HG03045 (cell line): Measurements from ENCODE around the gene GDPGP1.

Experiments
- ATAC-seq: cut with Tn5 transposase; IDR thresholded peaks from one replicate; pipeline ENCODE4 v1.9.1; 2021; ENCODE audit warnings: mild to moderate bottlenecking, moderate library complexity; ENCODE audit not compliant: unreplicated experiment

The GDPGP1 gene

GRCh38 chr15:90223441-90224165, 10.4 kb upstream of the GDPGP1 start:
- ATAC-seq, result no peak

GRCh38 chr15:90225047-90225446, 9.0 kb upstream of the GDPGP1 start:
- ATAC-seq, result no peak

DNA sequence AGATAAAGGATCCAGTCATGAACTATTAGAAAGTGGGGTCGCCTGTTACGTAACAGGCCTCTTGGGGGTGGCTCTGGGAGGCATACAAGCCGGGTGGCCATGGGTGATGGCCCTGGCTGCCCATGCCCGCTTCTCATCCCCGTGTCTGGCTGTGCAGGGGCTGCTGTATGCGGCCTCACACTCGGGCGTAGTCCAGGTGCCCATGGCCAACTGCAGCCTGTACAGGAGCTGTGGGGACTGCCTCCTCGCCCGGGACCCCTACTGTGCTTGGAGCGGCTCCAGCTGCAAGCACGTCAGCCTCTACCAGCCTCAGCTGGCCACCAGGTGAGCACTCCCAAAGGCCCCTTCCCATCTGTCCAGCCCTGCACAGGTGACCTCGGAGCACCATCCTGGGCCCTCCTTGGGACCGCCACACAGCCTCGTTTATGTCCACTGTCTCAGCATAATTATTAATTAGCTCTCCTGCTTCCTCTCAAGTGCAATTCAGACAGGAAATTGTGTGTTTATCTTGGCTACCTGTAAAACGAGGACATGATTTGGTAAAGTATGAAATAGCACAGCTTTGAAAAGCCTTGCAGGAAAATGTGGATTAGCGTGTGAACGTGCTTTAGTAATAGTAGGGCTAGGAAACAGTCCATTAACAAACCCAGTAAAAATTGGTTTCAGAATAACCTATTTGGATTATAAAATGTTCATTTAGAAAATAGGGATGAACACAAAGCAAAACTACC, 8.3 kb upstream of the GDPGP1 start:
- ATAC-seq, result no peak

- ATAC-seq, result no peak
Observed at GRCh38 chr15:90227336-90227735, 6.7 kb upstream of the GDPGP1 start.

GRCh38 chr15:90227816-90228772, 5.9 kb upstream of the GDPGP1 start:
- no peak for ATAC-seq

DNA sequence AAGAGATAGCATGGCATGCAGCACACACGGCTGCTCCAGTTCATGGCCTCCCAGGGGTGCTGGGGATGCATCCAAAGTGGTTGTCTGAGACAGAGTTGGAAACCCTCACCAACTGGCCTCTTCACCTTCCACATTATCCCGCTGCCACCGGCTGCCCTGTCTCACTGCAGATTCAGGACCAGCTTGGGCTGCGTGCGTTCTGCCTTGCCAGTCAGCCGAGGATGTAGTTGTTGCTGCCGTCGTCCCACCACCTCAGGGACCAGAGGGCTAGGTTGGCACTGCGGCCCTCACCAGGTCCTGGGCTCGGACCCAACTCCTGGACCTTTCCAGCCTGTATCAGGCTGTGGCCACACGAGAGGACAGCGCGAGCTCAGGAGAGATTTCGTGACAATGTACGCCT, 5.0 kb upstream of the GDPGP1 start:
- no peak for ATAC-seq

GRCh38 chr15:90230071-90230494, 3.9 kb upstream of the GDPGP1 start:
- no peak for ATAC-seq

DNA sequence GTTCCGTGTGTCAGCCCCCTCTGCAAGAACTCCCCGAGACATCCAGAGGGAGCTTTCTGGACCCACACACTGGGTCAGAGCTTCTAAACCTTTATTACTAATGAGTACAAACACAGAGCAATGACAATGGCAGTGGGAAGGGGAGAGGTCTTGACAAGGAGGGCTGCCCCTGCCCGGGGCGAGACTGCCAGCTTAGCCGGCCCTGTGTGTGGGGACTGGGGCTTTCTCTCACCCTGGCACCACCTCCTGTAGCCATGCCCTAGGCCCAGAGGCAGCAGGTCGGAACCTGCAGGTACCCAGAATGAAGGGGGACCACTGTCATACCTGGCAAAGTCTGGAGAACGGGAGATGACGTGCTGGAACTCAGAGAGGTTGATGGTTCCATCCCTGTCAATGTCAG, 3.4 kb upstream of the GDPGP1 start:
- no peak for ATAC-seq

DNA sequence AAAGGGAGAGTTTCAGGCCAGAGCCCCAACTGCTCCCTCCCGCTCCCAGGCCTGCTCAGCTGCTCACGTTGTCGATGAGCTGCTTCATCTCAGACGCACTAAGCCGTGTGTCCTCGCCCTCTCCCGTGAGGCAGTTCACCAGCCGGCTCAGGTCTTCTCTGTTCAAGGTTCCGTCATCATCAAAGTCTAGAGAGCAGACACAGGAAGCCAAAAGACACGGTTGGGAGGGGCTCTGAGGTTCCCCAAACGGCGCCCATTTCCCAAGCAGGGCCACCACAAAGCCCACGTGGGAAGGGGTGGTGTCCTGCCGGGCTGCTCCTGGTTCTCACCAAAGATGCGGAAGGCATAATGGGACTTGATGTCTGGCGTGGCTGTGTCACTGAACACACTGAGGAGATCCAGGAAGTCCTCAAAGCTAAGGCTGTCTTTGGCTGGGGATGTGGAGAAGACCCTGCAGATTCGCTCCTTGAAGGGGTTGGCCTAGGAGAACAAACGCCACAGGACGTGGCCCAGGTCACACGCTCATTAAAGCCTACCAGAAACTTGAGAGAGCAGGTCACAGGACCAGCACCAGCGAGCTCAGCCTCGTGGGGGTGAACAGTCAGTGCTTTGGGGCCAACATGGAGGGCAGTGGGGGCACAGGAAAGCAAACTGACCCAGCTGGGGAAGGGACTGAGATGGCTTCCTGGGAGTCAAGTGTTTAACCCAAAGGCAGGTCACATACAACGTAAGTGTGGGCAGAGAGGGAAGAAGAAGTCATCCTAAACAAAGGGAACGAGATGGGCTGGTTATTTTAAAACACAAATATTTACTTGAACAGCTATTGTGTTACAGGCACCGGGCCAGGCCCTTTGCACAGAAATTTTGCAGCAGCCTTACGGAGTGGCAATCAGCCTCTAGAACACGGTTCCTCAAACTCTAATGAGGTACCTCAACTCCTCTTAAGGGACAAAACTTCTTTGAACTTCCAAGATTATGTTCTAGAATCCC, 2.7 kb upstream of the GDPGP1 start:
- no peak for ATAC-seq

DNA sequence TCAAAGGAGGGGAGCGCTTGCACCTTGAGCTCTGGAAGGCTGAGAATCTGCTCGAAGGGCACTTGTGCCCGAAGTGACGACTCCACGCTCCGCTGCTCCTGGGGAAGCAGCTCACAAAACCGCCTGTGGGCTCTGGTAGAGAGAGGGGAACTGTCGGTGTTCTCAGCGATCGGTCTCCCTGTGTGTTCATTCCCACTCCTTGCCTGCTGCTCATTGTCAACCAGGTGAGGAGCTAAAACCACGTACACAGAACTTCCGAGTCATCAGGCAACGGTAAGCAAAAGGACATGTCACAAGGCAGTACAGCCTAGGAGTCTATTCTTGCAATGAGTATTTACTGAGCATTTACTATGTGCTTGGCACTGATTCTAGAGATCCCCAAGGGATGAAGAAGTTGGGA, 1.8 kb upstream of the GDPGP1 start:
- no peak for ATAC-seq

DNA sequence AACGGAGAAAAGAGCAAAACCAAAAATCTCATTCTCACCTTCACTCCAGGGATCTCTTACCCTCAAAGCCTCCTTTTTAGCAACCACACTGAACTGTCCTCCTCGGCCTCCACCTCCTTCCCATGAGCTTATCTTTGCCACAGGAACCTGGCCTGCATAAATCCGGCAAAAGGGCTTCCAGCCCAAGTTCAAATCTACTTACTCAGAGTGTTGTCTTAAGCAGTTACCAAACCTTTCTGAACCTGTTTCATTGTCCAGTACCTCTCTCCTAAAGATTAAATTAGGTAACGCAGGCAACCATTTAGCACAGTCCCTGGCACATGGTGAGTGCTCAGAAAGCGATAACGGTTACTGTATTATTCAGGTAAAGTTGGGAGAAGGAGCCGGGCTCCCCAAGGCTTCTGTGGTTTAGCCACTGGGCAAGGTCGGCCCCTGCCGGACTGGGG, 1.0 kb upstream of the GDPGP1 start:
- no peak for ATAC-seq

- peak; percentile 89 for ATAC-seq
Observed at GRCh38 chr15:90233387-90234095, 468 bp upstream of the GDPGP1 start, which contains the start of gene CIB1. Gene CIB1, minus strand, starts transcription at chr15:90233941. Its CDS starts 56 bp downstream, at chr15:90233885.

GRCh38 chr15:90239371-90239770, 5.4 kb downstream of the GDPGP1 start:
- no peak for ATAC-seq

- no peak for ATAC-seq
Observed at GRCh38 chr15:90240856-90241255, 6.8 kb downstream of the GDPGP1 start.

GRCh38 chr15:90241343-90242192, 7.6 kb downstream of the GDPGP1 start:
- no peak for ATAC-seq

DNA sequence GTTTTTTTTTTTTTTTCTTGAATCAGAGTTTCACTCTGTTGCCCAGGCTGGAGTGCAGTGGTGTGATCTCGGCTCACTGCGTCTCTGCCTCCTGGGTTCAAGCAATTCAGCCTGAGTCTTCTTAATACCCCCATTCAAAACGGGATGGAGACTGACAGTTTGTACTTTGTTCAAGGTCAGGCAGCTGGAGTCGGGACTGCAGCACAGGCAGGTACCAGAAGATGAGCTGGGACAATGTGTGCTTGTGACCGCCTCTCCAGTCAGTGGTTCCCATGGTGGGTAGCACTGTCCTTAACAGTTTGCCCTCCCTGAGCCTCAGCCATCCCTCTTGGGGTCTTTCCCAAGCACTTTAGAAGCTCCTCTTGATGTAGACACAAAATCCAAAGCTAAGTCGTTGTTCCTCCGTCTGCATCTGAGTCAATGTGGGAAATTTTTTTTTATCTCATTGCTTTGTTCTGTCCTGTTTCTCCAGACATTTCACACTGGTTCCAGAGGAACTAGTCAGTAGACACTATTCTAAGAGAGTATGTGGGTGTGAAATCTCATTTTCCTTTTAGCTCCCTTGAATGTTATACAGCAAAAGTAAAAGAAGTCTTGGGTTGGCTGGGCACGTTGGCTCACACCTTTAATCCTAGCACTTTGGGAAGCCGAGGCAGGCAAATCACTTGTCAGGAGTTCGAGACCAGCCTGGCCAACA, 10.1 kb downstream of the GDPGP1 start:
- no peak for ATAC-seq

GRCh38 chr15:90248789-90249202, 14.8 kb downstream of the GDPGP1 start:
- ATAC-seq, result no peak
